ENCODE data around the gene GPR84. TPM values are rescaled to one million over a fixed set of nuclear protein-coding genes. Genes with fewer than 3 reads are reported as not detected.

GPR84 gene
- total RNA-seq, 1 donor from 2014 or later: 0.79 TPM

DNA sequence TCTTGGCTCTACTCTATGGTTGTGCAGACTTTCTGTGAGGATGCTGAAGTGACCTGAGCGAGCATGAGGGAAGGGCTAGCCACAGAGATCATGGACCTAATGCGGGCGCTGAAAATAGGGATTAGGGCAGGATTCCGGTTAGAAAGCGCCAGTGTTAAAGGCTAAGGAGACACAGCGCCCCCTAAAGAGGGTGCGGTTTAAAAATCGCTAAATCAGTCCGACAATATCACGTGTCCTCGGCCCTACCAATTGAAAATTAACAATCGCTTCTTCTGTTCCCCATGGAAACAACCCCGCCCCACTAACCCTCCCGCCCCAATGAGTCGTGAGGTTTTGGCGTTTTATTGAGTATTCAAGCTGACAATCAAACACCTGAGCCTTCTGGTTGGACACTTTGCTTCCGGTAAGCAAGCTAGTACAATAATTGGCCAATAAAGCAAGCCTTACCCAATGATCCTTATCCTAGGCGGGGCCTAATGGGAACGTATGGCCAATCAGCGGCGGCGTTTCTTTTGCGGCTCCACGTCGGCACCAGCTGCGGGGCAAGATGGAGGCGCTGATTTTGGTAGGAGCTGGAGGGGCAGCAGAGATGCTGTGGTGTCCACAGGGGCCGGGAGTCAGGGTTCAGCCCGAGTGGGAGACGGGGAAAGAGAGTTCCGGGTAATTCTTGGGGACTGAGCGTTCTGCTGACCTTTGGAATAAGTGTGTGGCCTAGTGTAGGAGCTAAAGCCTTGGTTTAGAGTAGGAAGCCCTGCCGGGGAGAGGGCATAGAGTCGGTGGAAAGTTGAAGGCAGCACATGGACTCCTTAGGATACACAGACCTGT lies 39.5 kb downstream of the GPR84 start, which contains the start of gene COPZ1:
Gene COPZ1 (plus strand): TSS at position 515 of the 825 bp plus-strand sequence. CDS start 33 bp downstream, at position 548.
- peak; percentile 100 for DNase-seq

- DNase-seq: no peak
Observed at GRCh38 chr12:54321363-54321762, 42.9 kb downstream of the GPR84 start.

Small RNA genes lying within 50 kb of the gene (small RNA-seq; reads per million reads assigned to genes)
- gene MIR148B (ENCODE audit: low replicate concordance) (379 reads per million, percentile 98 among the genes with 10 or more reads in this experiment), gene RN7SL744P (ENCODE audit: low replicate concordance) (not detected), gene RNU6-950P (ENCODE audit: low replicate concordance) (not detected)

Other genes with a start within 250 kb of the GPR84 start
- 20.9 TPM for gene SMUG1, start 175.5 kb downstream of the GPR84 start, total RNA-seq
- gene CBX5, start 84.4 kb downstream of the GPR84 start, total RNA-seq: 47.6 TPM
- 745 TPM for gene HNRNPA1, start 83.8 kb downstream of the GPR84 start, total RNA-seq
- 5.7 TPM for gene NFE2, start 63.5 kb downstream of the GPR84 start, total RNA-seq
- 65.3 TPM for gene COPZ1, start 39.4 kb downstream of the GPR84 start, total RNA-seq
- gene ZNF385A, start 20.2 kb upstream of the GPR84 start, total RNA-seq: 10.5 TPM
- 52.3 TPM for gene ITGA5, start 54.8 kb upstream of the GPR84 start, total RNA-seq
- gene GTSF1, start 109.1 kb upstream of the GPR84 start, total RNA-seq: not detected
- 14.5 TPM for gene NCKAP1L, start 133.3 kb upstream of the GPR84 start, total RNA-seq
- 8.6 TPM for gene PDE1B, start 185.1 kb upstream of the GPR84 start, total RNA-seq
- gene PPP1R1A, start 224.2 kb upstream of the GPR84 start, total RNA-seq: 6.4 TPM